Coronary artery (tissue), 2 donors: ENCODE results near the gene SLC6A18.

Experiments
- DNase-seq: peaks from one replicate; pipeline ENCODE4 v3.0.0-alpha.2; 2017; ENCODE audit warnings: low spot score
- H3K27ac ChIP-seq, 2 donors: fragments of 200-600 bp; sonication (generic); one replicate each; pipeline ENCODE4 v1.5.1; 2016 to 2019
- H3K4me3 ChIP-seq: fragments of 200-600 bp; sonication (generic); 2 replicates; pipeline ENCODE4 v1.5.1; 2016; ENCODE audit warnings: mild to moderate bottlenecking, moderate library complexity
- CTCF ChIP-seq: fragments of 200-600 bp; sonication (generic); IDR thresholded peaks from one replicate; pipeline ENCODE4 v1.5.1; 2019; ENCODE audit warnings: antibody characterized with exemption

SLC6A18 gene

GRCh38 chr5:1276930-1277329 is 51.7 kb downstream of the SLC6A18 start:
- no peak for TF ChIP-seq CTCF
- Histone ChIP-seq H3K4me3 (no peak overlapping the region), H3K27ac (no peak overlapping the region)
- no peak for DNase-seq

- no peak for TF ChIP-seq CTCF
- Histone ChIP-seq H3K4me3 (no peak overlapping the region), H3K27ac (no peak overlapping the region)
- DNase-seq, result no peak
Measured at GRCh38 chr5:1277331-1277730, 52.1 kb downstream of the SLC6A18 start.

GRCh38 chr5:1277781-1278180 is 52.6 kb downstream of the SLC6A18 start:
- DNase-seq, result no peak

GRCh38 chr5:1278216-1278615 is 53.0 kb downstream of the SLC6A18 start:
- H3K4me3 ChIP-seq, result no peak overlapping the region
- H3K27ac ChIP-seq, result no peak overlapping the region
- no peak for DNase-seq
- no peak for TF ChIP-seq CTCF

More at GRCh38 chr5:1277781-1278180, 52.6 kb downstream of the SLC6A18 start:
- TF ChIP-seq CTCF, result no peak
- Histone ChIP-seq H3K4me3 (no peak overlapping the region), H3K27ac (no peak overlapping the region)

GRCh38 chr5:1278656-1279442 is 53.7 kb downstream of the SLC6A18 start:
- Histone ChIP-seq H3K27ac (no peak overlapping the region), H3K4me3 (no peak overlapping the region)
- no peak for DNase-seq
- no peak for TF ChIP-seq CTCF

GRCh38 chr5:1279443-1280151 is 54.4 kb downstream of the SLC6A18 start:
- no peak overlapping the region for H3K4me3 ChIP-seq
- H3K27ac ChIP-seq, result no peak overlapping the region
- DNase-seq, result no peak
- no peak for TF ChIP-seq CTCF
